Mammary epithelial cell (primary cell): ENCODE data around the gene ATRNL1.

ENCODE experiments used
- CTCF ChIP-seq, 2 donors: IDR thresholded peaks in 1 of 2; conservative IDR thresholded peaks in 1 of 2; 2 replicates each; pipeline ENCODE4 v1.5.1; 2011 to 2012; ENCODE audit warnings: inconsistent platforms in 2 of 2, low read length in 2 of 2, mild to moderate bottlenecking in 2 of 2, control low read depth in 1 of 2, low read depth in 1 of 2; ENCODE audit not compliant: insufficient read depth in 1 of 2; ENCODE audit errors: extremely low read depth in 1 of 2
- EZH2 ChIP-seq: IDR thresholded peaks from 2 replicates; pipeline ENCODE4 v1.6.1; 2012; ENCODE audit warnings: low read length, inconsistent platforms, borderline replicate concordance

GRCh38 chr10:115073796-115074195 lies 19.4 kb upstream of the ATRNL1 start:
- TF ChIP-seq CTCF (conservative IDR thresholded peaks at IDR 0.05 in 1 of 2, IDR thresholded peaks at IDR 0.05 in 1 of 2; ENCODE audit: extremely low read depth in 1 of 2, insufficient read depth in 1 of 2, low read depth in 1 of 2, low read length in 2 of 2) (no peak), EZH2 (no peak)
